ENCODE measurements around the gene FLNB.
A peak's percentile ranks its signal among the peaks of the same experiment; 100 is the strongest.

Gene FLNB

GRCh38 chr3:58008141-58009025, at the start of gene FLNB:
TSS of gene FLNB (plus strand) at chr3:58008422. CDS start at chr3:58008565, 143 bp downstream.
- TF ChIP-seq CTCF (conservative IDR thresholded peaks at IDR 0.05) = peak; percentile 98
- H3K27ac ChIP-seq = peak within 1 kb of the TSS; percentile 94

- no peak overlapping the region for H3K27ac ChIP-seq
- TF ChIP-seq CTCF (conservative IDR thresholded peaks at IDR 0.05) = no peak
These were observed 49.4 kb upstream of the FLNB start for GRCh38 chr3:57958642-57959422.

- no peak overlapping the region for H3K27ac ChIP-seq
- no peak for TF ChIP-seq CTCF (conservative IDR thresholded peaks at IDR 0.05)
These were observed 48.6 kb upstream of the FLNB start for GRCh38 chr3:57959423-57960173.

GRCh38 chr3:57960174-57960505, 48.1 kb upstream of the FLNB start:
- no peak overlapping the region for H3K27ac ChIP-seq

GRCh38 chr3:57961177-57961827, 46.9 kb upstream of the FLNB start:
- TF ChIP-seq CTCF (conservative IDR thresholded peaks at IDR 0.05) = no peak
- no peak overlapping the region for H3K27ac ChIP-seq

More at GRCh38 chr3:57960174-57960505, 48.1 kb upstream of the FLNB start:
- no peak for TF ChIP-seq CTCF (conservative IDR thresholded peaks at IDR 0.05)

GRCh38 chr3:57961828-57962447, 46.3 kb upstream of the FLNB start:
- H3K27ac ChIP-seq = no peak overlapping the region
- TF ChIP-seq CTCF (conservative IDR thresholded peaks at IDR 0.05) = 0 out of 2 replicates have a peak, but pooled peaks have one; percentile 20

All from VCaP (cell line).